Colonic mucosa (tissue), 4 donors: ENCODE results near the gene TRIM65. TPM values are rescaled to one million over a fixed set of nuclear protein-coding genes. Genes with fewer than 3 reads are reported as not detected.
A peak's percentile ranks its signal among the peaks of the same experiment; 100 is the strongest.

Experiments used
- DNase-seq: peaks from one replicate; pipeline ENCODE4 v3.0.0-alpha.2; 2020
- H3K27ac ChIP-seq: fragments of 200-600 bp; one replicate; pipeline ENCODE4 v1.8.0; 2021
- H3K27me3 ChIP-seq: fragments of 200-600 bp; one replicate; pipeline ENCODE4 v1.8.0; 2021
- H3K36me3 ChIP-seq: fragments of 200-600 bp; one replicate; pipeline ENCODE4 v1.8.0; 2021
- H3K4me1 ChIP-seq: fragments of 200-600 bp; one replicate; pipeline ENCODE4 v1.8.0; 2021; ENCODE audit warnings: mild to moderate bottlenecking
- H3K4me3 ChIP-seq: fragments of 200-600 bp; one replicate; pipeline ENCODE4 v1.8.0; 2021
- H3K9ac ChIP-seq, 2 donors: one replicate each; pipeline ENCODE4 v1.7.0; 2013; ENCODE audit warnings: control low read depth in 2 of 2, low read depth in 2 of 2, low read length in 2 of 2
- H3K9me3 ChIP-seq: fragments of 200-600 bp; one replicate; pipeline ENCODE4 v1.8.0; 2021
- CTCF ChIP-seq: fragments of 200-600 bp; IDR thresholded peaks from one replicate; pipeline ENCODE4 v1.8.0; 2022; ENCODE audit warnings: antibody characterized with exemption, mild to moderate bottlenecking
- intact Hi-C: fragments of 100-400 bp; cut with DNase I; formaldehyde crosslinking; loops from one replicate; pipeline ENCODE4 v1.14.1; 2022
- total RNA-seq, 2 donors: library from RNA; stranded (reverse); fragmentation: NEBNext Ultra II Directional in 1 of 2; extraction: Animal tissue kit (Norgen Biotek cat#: 25700) in 1 of 2; gene quantifications; one replicate each; pipeline ENCODE4 v1.2.1, GENCODE V29; 2021
- donor health status: healthy.
- donor health status: DM: no; HTN: no; CAD: no.
- donor health status: DM: no; HTN: no; CAD: no.

The TRIM65 gene
- total RNA-seq, 2 donors from 2014 or later, result 14.5 to 26.0 TPM

- H3K9ac ChIP-seq, result no peak overlapping the region
- H3K27ac ChIP-seq, result no peak overlapping the region
- no peak overlapping the region for H3K4me3 ChIP-seq
- DNase-seq, result no peak
- intact Hi-C loops, result no loop called here
- H3K36me3 ChIP-seq, result no peaks in the 10 kb centered on the region
- H3K4me1 ChIP-seq, result peaks cover 2% of the 10 kb centered on the region
- no peaks in the 10 kb centered on the region for H3K27me3 ChIP-seq
- no peaks in the 10 kb centered on the region for H3K9me3 ChIP-seq
- no peak for TF ChIP-seq CTCF
These were observed 14.9 kb downstream of the TRIM65 start for GRCh38 chr17:75881678-75882454.

GRCh38 chr17:75880266-75880665 lies 16.5 kb downstream of the TRIM65 start:
- peaks cover 12% of the 10 kb centered on the region for H3K4me1 ChIP-seq
- H3K27me3 ChIP-seq, result no peaks in the 10 kb centered on the region
- DNase-seq, result no peak
- TF ChIP-seq CTCF, result no peak
- no peak overlapping the region for H3K4me3 ChIP-seq
- intact Hi-C loops, result no loop called here
- no peak overlapping the region for H3K27ac ChIP-seq
- no peak overlapping the region for H3K9ac ChIP-seq
- no peaks in the 10 kb centered on the region for H3K9me3 ChIP-seq
- H3K36me3 ChIP-seq, result no peaks in the 10 kb centered on the region

GRCh38 chr17:75878174-75878998 lies 18.4 kb downstream of the TRIM65 start, which contains the start of gene TRIM47:
Gene TRIM47, minus strand, starts transcription at chr17:75878581. Its CDS starts 33 bp downstream, at chr17:75878548.
- no peaks in the 10 kb centered on the region for H3K9me3 ChIP-seq
- no peaks in the 10 kb centered on the region for H3K27me3 ChIP-seq
- intact Hi-C loops, result no loop called here
- peak within 1 kb of the TSS; percentile 98 for H3K27ac ChIP-seq
- peaks cover 12% of the 10 kb centered on the region for H3K4me1 ChIP-seq
- peak within 1 kb of the TSS; percentile 89 to 93 for H3K9ac ChIP-seq
- H3K4me3 ChIP-seq, result peak within 1 kb of the TSS; percentile 71
- peaks cover 5% of the 10 kb centered on the region for H3K36me3 ChIP-seq
- DNase-seq, result peak; percentile 78
- TF ChIP-seq CTCF, result no peak

GRCh38 chr17:75877752-75878173 lies 19.0 kb downstream of the TRIM65 start:
- peak; percentile 33 for TF ChIP-seq CTCF
- peaks cover 5% of the 10 kb centered on the region for H3K36me3 ChIP-seq
- peak; percentile 81 for DNase-seq
- H3K9ac ChIP-seq, result peak overlapping the region; percentile 89 to 93
- H3K4me1 ChIP-seq, result peaks cover 13% of the 10 kb centered on the region
- intact Hi-C loops, result no loop called here
- no peaks in the 10 kb centered on the region for H3K27me3 ChIP-seq
- H3K27ac ChIP-seq, result peak overlapping the region; percentile 98
- H3K9me3 ChIP-seq, result no peaks in the 10 kb centered on the region
- H3K4me3 ChIP-seq, result peak overlapping the region; percentile 71

- peaks cover 19% of the 10 kb centered on the region for H3K4me1 ChIP-seq
- H3K27me3 ChIP-seq, result no peaks in the 10 kb centered on the region
- H3K36me3 ChIP-seq, result peaks cover 5% of the 10 kb centered on the region
- peak overlapping the region; percentile 98 for H3K27ac ChIP-seq
- TF ChIP-seq CTCF, result no peak
- peak overlapping the region; percentile 89 to 93 for H3K9ac ChIP-seq
- H3K9me3 ChIP-seq, result no peaks in the 10 kb centered on the region
- DNase-seq, result peak; percentile 90
- H3K4me3 ChIP-seq, result peak overlapping the region; percentile 71
- intact Hi-C loops, result no loop called here
These were observed 19.6 kb downstream of the TRIM65 start for GRCh38 chr17:75876938-75877751.
